Cardiac muscle cell (in vitro differentiated cells and primary cell): ENCODE results near the gene EXTL1. TPM values are rescaled to one million over a fixed set of nuclear protein-coding genes. Genes with fewer than 3 reads are reported as not detected.
A peak's percentile ranks its signal among the peaks of the same experiment; 100 is the strongest.

Experiments
- DNase-seq, 2 donors: peaks; one replicate each; pipeline versions ENCODE4 v3.0.0 to v3.0.0-alpha.2; 2010 to 2017; ENCODE audit warnings: low read depth in 1 of 2, low spot score in 1 of 2
- H3K27ac ChIP-seq: fragments of 200-600 bp; sonication (generic); 2 replicates; pipeline ENCODE4 v1.5.1; 2016
- H3K27me3 ChIP-seq: fragments of 200-600 bp; sonication (generic); 2 replicates; pipeline ENCODE4 v1.6.0; 2016; ENCODE audit warnings: control low read depth
- H3K36me3 ChIP-seq: fragments of 200-600 bp; sonication (generic); 2 replicates; pipeline ENCODE4 v1.5.1; 2016; ENCODE audit warnings: control low read depth
- H3K4me1 ChIP-seq: fragments of 200-600 bp; sonication (generic); 2 replicates; pipeline ENCODE4 v1.8.1; 2017; ENCODE audit warnings: low read depth, mild to moderate bottlenecking, mixed run types
- H3K4me3 ChIP-seq: fragments of 200-600 bp; sonication (generic); 2 replicates; pipeline ENCODE4 v1.5.1; 2016; ENCODE audit warnings: mild to moderate bottlenecking
- H3K9me3 ChIP-seq: fragments of 200-600 bp; sonication (generic); 2 replicates; pipeline ENCODE4 v1.5.1; 2017; ENCODE audit warnings: low read depth, mild to moderate bottlenecking, control low read depth
- polyA plus RNA-seq: library from polyadenylated mRNA; unstranded; fragments of >200 nt; fragmentation: Nextera tagmentation; extraction: Ambion mirVana; gene quantifications from 2 replicates; pipeline ENCODE4 v1.2.1, GENCODE V29; 2016
- total RNA-seq: library from RNA; depleted of rRNA; stranded (reverse); fragments of >200 nt; gene quantifications from 2 replicates; pipeline ENCODE4 v1.2.3, GENCODE V29; 2016
- TF ChIP-seq, protein P1 (sequence below): IDR thresholded peaks from 2 replicates; pipeline ENCODE4 v1.5.1; 2012; ENCODE audit warnings: low read depth, mild to moderate bottlenecking, low read length

Gene EXTL1, protein sequence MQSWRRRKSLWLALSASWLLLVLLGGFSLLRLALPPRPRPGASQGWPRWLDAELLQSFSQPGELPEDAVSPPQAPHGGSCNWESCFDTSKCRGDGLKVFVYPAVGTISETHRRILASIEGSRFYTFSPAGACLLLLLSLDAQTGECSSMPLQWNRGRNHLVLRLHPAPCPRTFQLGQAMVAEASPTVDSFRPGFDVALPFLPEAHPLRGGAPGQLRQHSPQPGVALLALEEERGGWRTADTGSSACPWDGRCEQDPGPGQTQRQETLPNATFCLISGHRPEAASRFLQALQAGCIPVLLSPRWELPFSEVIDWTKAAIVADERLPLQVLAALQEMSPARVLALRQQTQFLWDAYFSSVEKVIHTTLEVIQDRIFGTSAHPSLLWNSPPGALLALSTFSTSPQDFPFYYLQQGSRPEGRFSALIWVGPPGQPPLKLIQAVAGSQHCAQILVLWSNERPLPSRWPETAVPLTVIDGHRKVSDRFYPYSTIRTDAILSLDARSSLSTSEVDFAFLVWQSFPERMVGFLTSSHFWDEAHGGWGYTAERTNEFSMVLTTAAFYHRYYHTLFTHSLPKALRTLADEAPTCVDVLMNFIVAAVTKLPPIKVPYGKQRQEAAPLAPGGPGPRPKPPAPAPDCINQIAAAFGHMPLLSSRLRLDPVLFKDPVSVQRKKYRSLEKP
- total RNA-seq (7.0 and 10.1 TPM in 2 replicates), polyA plus RNA-seq (8.6 and 10.0 TPM in 2 replicates)

DNA sequence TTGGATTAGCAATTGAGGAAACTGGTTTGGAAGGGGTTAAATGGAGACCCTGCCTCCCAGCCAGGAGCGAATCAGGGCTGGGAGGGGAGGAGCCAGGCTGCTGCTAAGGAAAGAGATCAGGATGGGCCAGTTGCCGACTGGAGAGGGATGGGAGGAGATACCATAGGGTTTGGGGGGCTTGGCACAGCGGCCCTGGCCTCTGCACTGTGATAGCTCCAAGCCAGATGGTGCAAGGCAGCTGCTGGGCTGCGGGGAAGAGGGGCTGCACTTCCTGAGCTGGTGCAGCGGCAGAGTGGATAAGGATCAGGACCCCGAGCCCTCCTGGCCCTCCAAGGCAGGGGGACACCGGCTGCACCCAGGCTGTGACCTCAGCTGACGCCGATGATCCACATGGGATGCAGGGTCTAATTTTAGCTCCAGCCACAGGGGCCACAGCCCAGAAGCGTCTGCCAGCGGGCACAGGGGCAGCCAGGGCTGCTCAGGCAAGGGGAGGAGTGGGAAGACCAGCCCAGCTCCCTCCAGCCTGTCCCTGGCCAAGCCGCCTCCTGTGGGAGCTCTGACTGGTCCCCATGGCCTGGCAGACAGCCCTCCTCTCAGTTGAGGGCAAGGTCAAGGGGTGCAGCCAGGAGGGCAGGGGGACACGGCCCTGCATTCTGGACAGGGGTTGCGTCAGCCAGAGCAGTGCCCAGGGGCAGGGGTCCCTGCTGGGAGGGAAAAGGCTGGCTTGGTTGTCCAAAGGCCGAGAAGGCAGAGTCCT, at the start of gene EXTL1:
Gene EXTL1, plus strand, starts transcription at position 129 of the 757 bp plus-strand sequence. CDS start 872 bp downstream, outside the sequence.
- H3K27ac ChIP-seq: peak within 1 kb of the TSS; percentile 83
- H3K9me3 ChIP-seq: no peaks in the 10 kb centered on the region
- peak within 1 kb of the TSS; percentile 17 for H3K4me3 ChIP-seq
- H3K4me1 ChIP-seq: peaks cover 40% of the 10 kb centered on the region
- no peaks in the 10 kb centered on the region for H3K36me3 ChIP-seq
- TF ChIP-seq, protein P1, sequence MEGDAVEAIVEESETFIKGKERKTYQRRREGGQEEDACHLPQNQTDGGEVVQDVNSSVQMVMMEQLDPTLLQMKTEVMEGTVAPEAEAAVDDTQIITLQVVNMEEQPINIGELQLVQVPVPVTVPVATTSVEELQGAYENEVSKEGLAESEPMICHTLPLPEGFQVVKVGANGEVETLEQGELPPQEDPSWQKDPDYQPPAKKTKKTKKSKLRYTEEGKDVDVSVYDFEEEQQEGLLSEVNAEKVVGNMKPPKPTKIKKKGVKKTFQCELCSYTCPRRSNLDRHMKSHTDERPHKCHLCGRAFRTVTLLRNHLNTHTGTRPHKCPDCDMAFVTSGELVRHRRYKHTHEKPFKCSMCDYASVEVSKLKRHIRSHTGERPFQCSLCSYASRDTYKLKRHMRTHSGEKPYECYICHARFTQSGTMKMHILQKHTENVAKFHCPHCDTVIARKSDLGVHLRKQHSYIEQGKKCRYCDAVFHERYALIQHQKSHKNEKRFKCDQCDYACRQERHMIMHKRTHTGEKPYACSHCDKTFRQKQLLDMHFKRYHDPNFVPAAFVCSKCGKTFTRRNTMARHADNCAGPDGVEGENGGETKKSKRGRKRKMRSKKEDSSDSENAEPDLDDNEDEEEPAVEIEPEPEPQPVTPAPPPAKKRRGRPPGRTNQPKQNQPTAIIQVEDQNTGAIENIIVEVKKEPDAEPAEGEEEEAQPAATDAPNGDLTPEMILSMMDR: no peak
- H3K27me3 ChIP-seq: no peaks in the 10 kb centered on the region
- DNase-seq: peak; percentile 46 to 86

DNA sequence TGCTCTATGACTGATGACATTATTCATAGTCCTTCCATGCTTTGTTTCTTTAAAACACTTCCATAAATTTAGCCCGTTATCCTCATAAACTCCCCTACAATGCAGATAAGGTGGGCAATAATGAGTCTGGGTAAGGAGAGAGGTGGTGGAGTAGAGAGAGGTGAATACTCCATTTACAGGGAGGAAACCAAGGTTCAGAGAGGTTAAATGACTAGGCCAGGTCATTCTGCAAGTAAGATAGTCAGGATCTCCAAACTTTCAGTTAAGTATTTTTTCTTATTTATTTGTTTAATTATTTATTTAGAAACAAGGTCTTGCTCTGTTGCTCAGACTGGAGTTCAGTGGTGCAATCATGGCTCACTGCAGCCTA, 49.8 kb upstream of the EXTL1 start:
- no peaks in the 10 kb centered on the region for H3K9me3 ChIP-seq
- TF ChIP-seq, protein P1: no peak
- H3K36me3 ChIP-seq: peaks cover 23% of the 10 kb centered on the region
- DNase-seq: no peak
- H3K4me1 ChIP-seq: no peaks in the 10 kb centered on the region
- no peak overlapping the region for H3K27ac ChIP-seq
- no peak overlapping the region for H3K4me3 ChIP-seq
- H3K27me3 ChIP-seq: no peaks in the 10 kb centered on the region

DNA sequence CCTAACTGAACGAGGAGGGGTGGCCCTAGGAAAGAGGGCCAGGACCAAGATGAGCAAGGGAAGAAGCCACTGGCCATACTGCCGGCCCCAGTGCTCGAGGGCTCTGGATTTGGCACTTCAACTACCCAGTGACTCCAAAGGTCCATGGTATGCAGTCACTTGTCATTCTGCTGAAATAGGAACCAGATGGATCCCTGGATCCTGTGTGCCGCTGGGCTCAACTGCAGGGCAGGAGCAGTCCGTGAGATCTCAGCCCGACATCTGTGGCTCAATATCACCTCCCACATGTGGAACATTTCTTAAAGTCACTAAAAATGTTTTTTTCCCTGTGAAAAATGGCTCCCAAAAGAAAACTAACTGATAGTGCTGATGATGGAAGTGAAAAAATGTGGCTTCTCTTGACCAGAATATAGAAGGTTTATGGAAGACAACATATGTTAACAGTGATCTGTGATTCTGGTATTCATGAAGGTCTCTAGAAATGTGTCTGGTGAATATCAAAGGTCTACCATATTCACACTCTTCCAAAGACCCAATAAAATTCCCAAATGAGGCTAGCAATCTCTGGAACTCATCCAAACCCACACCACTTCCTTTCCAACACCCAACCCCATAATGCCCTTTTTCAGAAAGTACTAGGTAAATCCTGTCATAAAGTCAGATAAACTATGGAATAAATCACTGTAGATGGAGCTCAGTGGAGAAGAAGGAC, 47.8 kb upstream of the EXTL1 start:
- Histone ChIP-seq H3K36me3 (peaks cover 23% of the 10 kb centered on the region), H3K27ac (no peak overlapping the region), H3K4me3 (no peak overlapping the region), H3K4me1 (no peaks in the 10 kb centered on the region), H3K27me3 (no peaks in the 10 kb centered on the region), H3K9me3 (no peaks in the 10 kb centered on the region)
- TF ChIP-seq, protein P1: no peak
- peak in 1 of 2 donors; percentile 51 for DNase-seq

DNA sequence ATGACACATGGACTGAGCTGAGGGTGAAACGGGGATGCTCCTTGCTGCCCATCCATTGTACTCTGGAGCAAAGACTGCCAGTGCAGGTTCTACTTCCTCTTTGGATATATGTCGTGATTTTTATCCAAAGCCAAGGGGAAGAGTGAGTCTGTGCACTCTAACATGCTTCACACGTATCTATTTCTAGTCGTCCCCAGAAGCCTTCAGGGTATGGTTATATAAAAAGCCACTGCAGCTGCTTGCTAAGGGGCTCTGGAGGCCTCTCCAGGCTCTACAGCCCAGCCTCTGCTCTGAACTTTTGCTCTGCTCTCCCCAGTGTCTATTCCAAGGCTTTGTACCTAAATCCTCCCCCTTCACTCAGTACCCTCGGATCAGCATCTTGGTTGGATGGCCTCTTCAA, 43.8 kb upstream of the EXTL1 start:
- H3K4me3 ChIP-seq: no peak overlapping the region
- DNase-seq: no peak
- no peaks in the 10 kb centered on the region for H3K27me3 ChIP-seq
- TF ChIP-seq, protein P1: no peak
- no peaks in the 10 kb centered on the region for H3K9me3 ChIP-seq
- no peaks in the 10 kb centered on the region for H3K4me1 ChIP-seq
- peaks cover 30% of the 10 kb centered on the region for H3K36me3 ChIP-seq
- no peak overlapping the region for H3K27ac ChIP-seq

DNA sequence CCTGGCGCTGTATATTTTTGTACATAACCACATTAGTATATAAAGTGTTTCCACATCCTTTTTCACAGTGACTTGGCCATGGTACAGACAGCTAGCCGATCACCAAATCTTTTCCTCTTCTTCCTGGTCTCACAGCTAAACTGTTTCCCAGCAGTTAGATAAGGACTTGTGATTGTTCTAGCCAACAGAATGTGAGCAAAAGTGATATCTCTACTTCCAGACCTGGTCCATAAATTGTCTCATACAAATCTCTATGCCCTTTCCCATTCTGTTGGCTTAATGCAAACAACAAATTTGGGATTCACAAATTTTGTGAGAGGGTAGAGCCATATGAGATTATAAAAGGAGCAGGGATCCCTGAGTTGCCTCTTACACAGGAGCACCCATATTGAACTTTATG, 43.2 kb upstream of the EXTL1 start:
- Histone ChIP-seq H3K4me1 (no peaks in the 10 kb centered on the region), H3K9me3 (no peaks in the 10 kb centered on the region), H3K27me3 (no peaks in the 10 kb centered on the region), H3K4me3 (no peak overlapping the region), H3K27ac (no peak overlapping the region), H3K36me3 (peaks cover 30% of the 10 kb centered on the region)
- TF ChIP-seq, protein P1: no peak
- no peak for DNase-seq
